Activated T-cell treated with anti-CD3 and anti-CD28 coated beads, Interleukin-2, amount 50 U/mL, for 1 hour (primary cell): ENCODE measurements around the gene SYNM.

Experiments used
- DNase-seq: peaks from one replicate; pipeline ENCODE4 v3.0.0-alpha.2; 2020

Gene SYNM

GRCh38 chr15:99170476-99171065 is 65.7 kb downstream of the SYNM start:
- DNase-seq, result no peak

GRCh38 chr15:99172171-99172570 is 67.3 kb downstream of the SYNM start:
- no peak for DNase-seq

GRCh38 chr15:99172989-99173388 is 68.1 kb downstream of the SYNM start:
- no peak for DNase-seq

- no peak for DNase-seq
Measured at GRCh38 chr15:99174567-99175395, 69.9 kb downstream of the SYNM start.

GRCh38 chr15:99176757-99177156 is 71.9 kb downstream of the SYNM start:
- no peak for DNase-seq

- no peak for DNase-seq
Measured at GRCh38 chr15:99177679-99178078, 72.8 kb downstream of the SYNM start.

- DNase-seq, result no peak
Measured at GRCh38 chr15:99180086-99180963, 75.4 kb downstream of the SYNM start.

GRCh38 chr15:99180964-99181306 is 76.1 kb downstream of the SYNM start:
- no peak for DNase-seq

GRCh38 chr15:99181545-99181971 is 76.7 kb downstream of the SYNM start:
- no peak for DNase-seq

GRCh38 chr15:99182791-99183190 is 77.9 kb downstream of the SYNM start:
- no peak for DNase-seq
